HuH-7.5 (cell line): ENCODE measurements around the gene RNASE13.
"Not testable (repeated sequence)": the region's sequence is repeated elsewhere in the genome, so short reads cannot be mapped to it uniquely, and the experiment has no call there.

Experiments used
- DNase-seq: peaks from one replicate; pipeline ENCODE4 v3.0.0; 2011; ENCODE audit warnings: low spot score

RNASE13 gene

DNA sequence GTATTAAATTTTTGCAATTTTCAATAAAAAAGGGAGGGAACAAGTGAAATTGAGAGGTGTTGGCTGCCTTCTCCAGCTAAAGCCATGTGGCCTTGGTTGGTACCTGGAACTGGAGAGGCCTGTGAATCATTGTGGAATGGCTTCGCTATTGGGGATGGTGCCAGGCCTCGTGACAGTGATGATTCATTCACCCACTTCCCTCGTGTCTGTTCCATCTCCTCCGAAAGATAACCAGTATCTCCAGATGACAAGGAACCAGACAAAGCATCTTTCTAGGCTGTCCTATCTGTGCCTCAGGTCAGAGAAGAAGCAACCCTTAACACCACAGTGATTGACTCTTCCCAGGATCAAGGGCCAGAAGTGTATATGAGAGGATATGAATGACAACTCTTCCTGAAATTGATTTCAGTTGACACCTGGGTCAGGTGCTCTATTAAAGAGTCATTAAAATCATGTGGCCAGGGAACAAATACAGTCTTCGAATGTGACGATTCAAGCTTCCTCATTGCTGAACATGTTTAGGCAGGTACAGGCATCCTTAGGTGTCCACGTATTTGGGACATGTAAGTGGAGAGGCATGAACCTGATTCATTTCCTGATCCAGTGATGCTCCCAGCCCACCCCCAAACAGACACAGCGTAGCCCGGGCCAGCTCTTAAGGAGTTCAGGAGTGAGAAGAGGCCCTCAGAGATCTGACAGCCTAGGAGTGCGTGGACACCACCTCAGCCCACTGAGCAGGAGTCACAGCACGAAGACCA is 7.2 kb upstream of the RNASE13 start, which contains the start of gene RNASE7:
TSS of gene RNASE7 (plus strand) at position 687 of the 758 bp plus-strand sequence. CDS start 631 bp downstream, outside the sequence.
- DNase-seq: no peak

DNA sequence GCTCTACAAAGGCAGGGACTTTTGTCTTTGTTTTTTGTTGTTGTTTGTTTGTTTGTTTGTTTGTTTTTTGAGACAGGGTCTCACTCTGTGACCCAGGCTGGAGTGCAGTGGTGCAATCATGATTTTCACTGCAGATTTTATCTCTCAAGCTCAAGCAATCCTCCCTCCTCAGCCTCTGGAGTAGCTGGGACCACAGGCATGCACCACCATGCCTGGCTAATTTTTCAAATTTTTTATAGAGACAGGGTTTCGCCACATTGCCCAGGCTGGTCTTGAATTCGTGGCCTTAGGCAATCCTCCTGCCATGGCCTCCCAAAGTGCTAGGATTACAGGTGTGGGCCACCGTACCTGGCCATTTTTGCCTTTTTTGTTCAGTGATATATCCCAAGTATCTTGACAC is 6.3 kb upstream of the RNASE13 start:
- DNase-seq: not testable (repeated sequence)

DNA sequence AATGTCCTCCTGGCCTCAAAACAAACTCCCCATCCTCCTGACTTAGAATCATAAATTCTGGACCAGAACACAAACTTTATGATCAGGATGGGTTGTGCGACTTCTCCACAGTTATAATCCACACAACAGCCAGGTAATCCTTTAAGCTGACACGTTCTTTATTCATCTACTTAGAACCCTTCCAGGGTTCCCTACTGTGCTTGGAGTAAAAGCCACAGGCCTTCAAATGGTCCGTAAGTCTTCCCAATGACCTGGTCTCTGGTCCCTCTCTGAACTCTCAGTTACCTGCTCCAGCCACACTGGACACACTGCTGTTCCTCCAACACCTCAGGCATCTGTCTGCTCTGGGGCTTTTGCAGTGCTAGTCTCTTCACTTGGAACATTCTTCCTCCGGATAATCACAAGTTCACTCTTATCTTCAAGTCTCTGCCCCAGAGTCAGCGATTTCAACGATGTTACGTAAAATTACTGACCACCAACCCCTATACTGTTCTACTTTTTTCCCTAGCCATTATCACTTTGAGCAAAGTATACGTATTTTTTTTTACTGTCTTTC is 5.8 kb upstream of the RNASE13 start:
- no peak for DNase-seq

DNA sequence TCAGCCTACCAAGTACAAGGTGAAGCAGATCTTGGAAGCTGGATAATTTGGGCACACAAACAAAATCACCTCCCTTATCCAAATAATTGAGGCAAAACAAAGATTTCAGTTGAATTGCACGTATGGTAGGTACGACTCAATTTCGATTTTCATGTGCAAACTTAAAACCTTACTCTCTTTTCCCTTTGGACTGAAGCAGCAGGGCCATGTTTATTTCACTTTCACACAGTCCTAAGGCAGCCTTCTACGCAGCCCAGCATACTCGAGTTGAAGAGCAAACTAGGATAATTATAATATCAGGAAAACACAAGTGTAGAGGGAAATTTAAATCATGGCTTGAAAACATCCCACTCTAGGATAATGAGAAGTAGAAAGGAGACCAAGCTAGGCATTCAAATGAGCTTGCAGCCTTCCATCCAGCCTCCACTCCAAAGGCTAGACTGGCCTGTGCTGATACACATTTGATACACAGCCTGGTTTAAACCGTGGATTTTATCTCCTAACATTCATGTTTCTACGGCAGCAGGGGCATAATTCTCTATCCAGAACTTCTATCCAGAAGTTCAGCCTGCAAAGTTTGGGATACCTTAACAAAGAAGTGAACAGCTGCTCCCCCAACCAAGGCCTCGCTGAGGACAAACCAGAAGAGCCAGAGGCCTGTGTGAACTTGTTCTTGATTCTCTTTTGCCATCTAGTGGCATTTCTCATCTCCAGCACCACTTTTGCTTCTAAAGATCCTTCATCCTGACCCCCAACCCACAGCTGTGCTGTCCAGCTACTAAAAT is 5.2 kb upstream of the RNASE13 start:
- peak; percentile 63 for DNase-seq

DNA sequence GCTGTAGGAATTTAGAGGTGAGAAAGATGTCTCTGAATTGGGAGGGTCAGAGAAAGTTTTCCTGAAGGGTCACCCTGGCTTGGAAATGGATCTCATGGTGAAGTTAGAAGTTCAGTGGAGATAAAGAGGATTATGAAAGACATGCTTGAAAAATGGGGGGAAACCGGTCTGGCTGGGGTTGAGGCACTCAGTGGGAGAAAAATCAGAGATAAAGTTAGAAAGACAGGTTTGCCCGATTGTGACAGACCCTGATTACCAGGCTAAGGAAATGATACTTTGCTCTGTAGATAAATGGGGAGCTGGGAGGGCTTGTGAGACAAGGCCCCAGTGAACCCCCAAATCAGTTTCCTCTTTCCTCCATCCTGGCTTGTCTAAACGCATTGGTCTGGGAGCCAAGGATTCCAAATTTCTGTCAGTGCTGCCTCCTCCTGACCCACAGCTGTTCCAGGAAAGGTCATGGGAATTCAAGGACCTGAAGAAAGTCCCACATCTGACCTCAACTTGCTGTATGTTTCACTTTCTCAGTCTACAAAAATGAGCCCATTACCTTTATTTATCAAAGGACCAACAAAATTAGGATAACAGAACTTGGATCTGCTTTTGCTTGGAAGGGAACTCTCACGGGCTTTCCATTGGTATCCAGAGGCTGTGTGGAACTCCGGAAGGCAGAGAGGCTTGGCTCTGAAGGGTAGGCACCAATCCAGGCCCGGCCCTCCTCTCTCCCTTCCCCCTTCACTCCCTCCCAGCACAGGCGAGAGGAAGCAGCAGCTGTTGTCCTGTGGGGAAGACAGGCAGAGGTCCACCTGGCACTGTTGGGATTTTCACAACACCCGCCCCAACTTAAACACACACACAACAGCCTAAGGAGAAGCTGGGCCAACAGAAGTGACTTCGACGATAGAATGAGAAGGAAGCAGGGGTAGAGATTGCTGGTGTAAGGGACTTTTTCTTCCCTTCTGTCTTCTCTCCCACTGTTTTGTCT is 4.1 kb upstream of the RNASE13 start:
- no peak for DNase-seq

DNA sequence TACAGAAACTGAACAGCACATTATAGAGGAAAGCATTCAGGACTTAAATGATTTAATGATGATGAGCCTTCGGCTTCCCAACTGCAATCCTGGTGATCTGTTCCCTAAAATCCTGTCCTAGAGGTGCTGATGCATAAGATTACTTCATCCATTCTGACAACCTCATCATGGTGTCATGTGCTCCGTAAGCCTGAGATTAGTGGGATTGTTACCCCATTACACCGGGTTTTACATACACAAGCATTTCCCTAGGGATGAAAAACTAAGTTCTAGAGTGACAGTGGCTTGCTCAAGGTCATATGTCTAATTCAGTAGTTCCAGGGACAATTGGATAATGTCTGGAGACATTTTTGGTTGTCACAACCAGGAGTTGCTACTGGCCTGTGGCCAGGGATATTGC is 2.5 kb upstream of the RNASE13 start:
- DNase-seq: no peak

DNA sequence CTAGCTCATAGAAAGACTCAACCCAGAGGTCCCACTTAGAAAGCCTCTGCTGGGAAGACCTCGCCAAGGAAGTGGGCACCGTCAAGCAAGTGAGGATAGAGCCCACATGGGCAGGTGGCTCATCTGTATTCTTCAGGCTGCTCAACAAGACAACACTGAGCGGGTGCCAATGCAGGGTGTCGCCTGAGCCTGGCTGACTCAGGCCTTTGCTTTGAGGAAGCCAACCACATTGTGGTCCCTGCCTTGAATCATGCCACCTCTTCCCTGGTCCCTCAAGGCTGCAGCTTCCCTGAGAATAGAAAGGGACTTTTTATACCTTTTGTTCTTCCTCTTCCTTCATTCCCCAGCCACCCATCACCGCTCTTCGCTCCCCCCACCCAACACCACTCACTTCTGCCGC is 2.1 kb upstream of the RNASE13 start:
- no peak for DNase-seq

DNA sequence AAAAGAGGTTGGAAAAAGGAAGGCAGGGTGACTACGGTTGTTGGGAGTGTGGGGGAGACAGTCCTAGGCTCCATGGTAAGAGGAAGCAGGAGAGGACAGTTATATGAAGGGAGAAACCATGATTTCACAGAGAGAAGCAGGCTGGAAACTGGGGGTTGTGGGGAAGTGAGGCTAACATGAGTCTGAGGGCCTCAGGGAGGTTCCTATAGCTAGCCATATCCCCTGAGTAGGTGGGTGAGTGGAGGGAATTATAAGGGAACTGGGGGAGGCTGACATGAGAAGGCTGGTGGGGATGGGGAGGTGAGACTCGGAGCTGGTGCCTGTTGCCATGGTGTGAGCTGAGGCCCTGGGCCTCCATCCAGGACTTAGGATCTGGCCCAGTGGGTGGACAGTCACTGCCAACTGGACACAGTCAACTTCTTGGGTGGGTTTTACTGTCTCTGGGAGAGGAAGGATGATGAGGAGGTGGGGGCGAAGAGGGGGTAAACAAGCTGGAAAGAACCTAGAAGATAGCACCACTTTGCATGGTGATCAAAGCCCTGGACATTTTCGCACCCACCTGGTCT is 1.4 kb downstream of the RNASE13 start:
- DNase-seq: no peak

DNA sequence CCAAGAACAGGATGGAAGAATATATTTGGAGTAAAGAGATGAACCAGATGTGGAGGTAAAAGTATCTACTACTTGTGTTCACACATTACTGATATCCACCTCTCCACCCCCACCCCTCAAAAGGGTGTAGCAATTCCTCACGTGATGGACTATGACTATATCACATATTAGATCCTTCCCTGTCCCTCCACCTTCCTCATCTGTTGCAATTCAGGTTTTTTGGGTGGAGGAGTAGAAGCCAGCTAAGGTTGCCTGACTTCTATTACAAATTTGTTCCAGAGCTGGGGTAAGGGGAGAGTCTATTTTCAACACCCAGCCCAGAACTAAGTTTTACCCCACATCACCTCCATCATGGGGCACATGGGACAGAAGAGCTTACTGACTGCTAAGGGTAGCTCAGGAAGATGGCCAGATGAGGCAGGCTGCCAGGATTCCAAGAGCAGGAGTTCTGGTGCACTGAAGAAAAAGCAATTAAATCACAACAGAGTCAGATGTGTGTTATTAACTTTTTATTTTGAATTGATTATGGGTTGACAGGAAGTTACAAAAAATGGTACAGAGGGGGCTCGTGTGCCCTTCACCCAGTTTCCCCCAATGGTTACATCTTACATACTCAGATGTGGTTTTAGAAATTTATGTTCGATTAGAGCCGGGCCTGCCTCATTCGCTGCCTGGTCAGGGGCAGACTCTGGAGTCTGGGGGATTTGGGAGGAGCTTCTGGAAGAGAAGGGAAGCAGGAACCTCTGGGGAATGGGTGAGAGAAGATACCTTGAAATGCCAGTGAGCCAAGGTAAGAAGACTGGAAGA is 2.1 kb downstream of the RNASE13 start:
- DNase-seq: no peak

DNA sequence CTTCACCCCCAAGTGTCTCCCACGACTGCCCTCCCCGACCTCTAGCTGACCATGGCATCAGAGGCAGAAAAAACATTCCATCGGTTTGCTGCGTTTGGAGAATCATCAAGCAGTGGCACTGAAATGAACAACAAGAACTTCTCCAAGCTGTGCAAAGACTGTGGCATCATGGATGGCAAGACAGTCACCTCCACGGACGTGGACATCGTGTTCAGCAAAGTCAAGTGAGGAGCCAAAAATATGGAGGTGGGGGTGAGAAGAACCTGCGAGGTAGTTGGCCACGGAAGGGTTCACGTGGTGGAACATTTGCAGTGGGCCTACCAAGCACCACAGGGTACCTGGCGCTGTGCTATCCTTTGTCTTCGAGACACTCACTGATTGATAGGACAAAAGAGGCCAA is 4.1 kb downstream of the RNASE13 start:
- no peak for DNase-seq

DNA sequence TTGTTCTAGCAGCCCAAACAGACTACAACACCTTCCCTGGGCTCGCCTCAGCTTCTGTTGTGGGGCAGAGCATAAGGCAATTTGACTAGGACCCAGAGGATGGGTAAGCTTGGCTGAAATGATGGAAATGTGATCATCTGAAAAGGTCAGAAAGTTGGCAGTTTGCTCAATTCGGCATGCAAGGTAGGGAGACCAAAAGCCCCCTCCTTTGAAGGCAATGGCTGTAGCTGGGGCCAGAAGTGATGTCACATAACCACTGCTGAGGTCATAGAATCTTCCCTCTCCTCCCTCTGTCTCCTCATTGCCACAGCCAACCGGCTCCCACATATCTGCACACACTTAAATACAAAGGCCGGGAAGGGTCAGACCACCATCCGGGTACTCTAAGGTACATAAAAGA is 4.7 kb downstream of the RNASE13 start, which contains the start of gene TPPP2:
TSS of gene TPPP2 (plus strand) at position 301 of the 400 bp plus-strand sequence. CDS start 365 bp downstream, outside the sequence.
- no peak for DNase-seq

DNA sequence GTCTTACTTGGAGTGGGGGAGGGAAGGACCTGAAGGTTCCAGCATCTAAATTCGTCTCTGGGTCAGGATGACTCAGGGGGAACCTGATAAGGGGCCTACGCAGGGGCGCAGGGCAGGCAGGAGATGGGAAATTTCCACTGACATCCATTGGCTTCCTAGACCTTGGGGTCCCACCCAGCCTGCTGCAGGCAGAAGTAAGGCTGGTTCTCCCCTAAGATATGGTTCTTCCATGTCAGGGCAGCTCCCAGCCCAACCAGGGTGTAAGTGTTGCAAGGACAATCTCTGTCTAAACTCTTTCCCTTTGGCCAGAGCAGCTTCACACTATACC is 7.7 kb downstream of the RNASE13 start:
- no peak for DNase-seq

DNA sequence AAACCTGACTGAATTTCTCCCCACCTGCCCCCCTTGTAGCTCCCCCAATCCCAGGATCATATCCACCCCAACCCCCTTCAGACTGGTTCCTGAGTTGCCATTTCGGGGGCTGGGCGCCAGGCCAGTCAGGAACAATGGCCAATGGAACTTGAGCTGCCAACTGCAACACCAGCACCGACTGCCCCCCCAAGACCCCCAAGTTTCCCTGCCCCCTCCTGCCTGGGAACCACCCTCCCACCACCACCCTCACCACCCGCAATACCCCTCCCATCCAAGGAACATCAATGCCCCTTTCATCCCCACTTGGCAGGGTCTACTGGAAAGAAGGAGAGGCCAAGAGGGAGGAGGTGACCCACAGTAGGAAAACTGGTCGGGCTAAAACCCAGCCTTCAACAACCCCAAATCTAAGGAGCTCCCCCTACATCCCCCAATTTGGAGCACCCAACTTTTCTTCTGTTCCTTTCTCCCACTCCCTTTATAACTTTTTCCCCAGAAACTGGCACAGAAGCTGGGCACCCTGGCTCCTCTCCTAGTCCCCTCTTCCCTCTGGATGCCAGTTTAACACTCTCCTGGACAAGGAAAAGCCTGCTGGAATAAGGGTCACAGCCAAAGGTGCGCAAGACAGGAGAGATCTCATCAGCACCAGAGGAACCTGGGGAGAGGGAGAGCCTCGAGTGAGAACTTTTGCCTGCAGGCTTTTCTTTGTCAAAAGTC is 8.2 kb downstream of the RNASE13 start:
- no peak for DNase-seq

DNA sequence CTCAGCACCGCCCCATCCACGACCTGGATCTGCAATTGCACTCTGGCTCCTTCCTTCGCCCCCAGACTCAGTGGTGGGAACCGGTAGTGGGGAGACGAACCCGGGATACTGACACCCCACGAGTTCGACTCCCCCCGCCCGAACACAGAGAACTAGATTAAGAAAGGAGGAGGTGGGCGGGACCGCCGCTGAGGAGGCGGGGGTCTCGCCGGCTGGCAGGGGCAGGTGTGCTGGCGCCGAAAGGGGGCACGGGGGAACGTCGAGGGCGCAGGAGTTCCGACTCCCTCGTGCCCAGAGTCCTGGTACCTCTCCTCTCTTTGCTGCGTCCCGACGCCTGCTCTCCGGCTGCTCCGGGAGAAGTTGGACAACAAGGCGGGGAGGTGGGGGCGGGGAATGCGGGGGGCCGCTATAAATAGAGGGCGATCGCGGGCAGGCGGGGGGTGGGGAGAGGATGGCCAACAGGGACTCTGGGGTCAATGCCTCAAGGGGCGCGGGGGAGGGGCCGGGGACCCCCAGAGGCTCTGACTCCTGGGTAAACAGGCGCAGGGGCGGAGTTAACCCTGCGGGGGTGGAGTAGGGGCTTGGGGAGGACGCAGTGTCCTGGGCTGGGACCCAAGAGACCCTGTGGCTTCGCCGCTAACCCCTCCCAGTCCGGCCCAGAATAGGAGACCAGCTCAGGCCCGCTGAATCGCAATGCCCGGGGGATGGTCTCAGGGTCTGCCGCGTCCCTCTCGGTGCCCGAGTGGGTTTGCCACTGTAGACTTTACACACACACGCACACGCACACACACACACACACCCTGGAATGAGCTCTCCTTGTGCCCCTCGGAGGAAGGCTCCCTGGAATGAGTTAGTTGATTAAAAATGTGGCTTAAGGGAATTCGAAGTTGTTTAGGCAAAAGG is 9.0 kb downstream of the RNASE13 start:
- DNase-seq: no peak

DNA sequence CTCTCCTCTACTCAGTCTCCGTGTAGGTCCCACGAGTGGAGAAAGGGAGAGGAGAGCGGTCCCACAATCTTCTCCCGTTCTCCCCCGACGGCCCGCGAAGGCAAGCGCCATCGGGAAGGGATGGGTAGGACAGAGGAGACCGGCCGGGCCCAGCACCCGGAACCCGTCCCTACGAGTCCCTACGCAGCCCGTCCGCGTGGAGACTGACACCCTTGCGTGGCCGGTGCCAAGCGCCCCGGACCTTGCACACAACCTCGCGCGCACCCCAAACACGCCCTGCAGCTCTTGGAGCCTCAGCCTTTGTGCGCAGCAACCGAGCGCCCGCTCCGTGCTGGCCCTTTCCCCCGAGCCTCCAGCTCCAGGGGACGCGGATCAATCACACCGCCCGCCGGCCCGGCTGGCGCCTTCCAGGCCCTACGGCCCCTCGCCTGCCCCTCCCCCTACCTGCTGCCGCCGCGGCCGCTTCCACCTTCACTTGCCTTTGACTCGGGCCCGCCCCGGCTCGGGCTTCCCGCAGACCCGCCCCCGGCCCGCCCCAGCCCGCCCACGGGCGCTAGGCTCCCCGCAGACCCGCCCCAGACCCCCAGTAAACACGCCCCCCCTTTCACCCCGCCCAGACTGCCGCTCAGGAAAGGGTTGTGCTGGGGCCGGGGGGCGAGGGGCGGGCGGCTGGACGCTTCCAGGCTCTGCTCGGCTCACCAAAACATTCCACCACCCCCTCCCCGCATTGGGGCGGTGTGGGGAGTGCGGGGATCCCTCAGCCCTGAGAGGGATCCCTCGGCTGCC is 9.8 kb downstream of the RNASE13 start, which contains the start of gene NDRG2:
TSS of gene NDRG2 (minus strand) at position 477 of the 786 bp plus-strand sequence. CDS start 1,746 bp downstream, outside the sequence.
- peak; percentile 81 for DNase-seq

DNA sequence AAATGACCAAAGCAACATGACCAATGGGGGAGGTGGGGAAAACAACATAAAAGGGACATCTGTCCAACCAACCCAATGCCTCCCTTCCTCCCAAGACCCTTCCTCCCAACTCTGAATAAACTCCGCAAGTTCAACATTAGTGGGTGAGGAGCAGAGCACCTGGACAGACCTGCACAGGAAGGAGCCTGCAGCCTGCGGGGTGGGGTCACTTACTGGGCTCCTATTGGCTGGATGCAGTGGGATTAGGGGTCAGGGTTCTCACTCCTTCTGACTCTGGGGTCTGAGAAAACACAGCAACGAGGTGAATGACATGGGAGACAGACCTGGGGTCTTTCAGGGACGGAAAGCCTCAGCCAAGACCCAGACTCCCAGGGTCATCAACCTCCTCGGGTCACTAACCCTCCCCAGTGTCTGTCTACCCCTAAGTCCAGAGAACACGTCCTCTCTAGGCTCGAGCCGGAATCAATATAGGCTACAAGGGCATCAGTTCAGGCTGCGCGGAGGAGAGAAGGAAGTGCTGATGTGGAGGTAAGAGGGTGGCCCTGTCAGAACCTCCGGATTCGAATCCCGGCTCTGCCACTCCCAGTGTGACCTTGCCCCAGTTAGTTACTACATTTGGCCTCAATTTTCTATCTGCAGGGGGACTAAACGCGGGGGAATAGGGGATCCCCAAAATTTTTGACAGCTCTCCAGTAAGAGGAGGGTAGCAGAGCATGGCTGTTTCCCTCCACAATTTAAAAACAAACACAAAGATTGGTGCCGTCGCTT is 10.6 kb downstream of the RNASE13 start:
- DNase-seq: peak; percentile 43

DNA sequence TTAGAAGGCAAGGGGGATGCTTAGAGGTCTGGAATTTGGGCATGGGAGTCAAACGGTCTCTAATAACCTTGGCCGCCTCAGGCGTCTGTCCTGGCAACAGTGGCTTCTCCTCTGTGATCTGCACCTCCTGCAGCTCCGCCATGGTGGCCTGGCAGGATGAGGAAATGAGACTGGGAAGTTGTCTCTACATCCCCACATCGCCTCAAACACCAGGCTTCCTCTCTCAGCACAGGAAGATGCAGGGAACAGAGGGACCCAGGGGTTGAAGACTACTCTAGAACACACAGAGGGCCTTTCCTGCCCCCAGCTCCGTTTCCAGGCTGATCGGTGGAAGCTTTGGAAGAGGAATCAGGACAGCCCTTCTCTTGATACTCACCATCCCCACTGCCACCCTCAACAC is 11.4 kb downstream of the RNASE13 start:
- no peak for DNase-seq
